Raji (cell line): Measurements from ENCODE around the gene BCO2.

ENCODE experiments used
- POLR2A ChIP-seq: IDR thresholded peaks from 2 replicates; pipeline ENCODE4 v1.6.1; 2011; ENCODE audit warnings: low read depth, low read length, control low read depth; ENCODE audit not compliant: insufficient read depth

The BCO2 gene

GRCh38 chr11:112253605-112254242 is 78.4 kb downstream of the BCO2 start:
- no peak for TF ChIP-seq POLR2A

- TF ChIP-seq POLR2A = no peak
Measured at GRCh38 chr11:112255067-112255720, 79.9 kb downstream of the BCO2 start.

DNA sequence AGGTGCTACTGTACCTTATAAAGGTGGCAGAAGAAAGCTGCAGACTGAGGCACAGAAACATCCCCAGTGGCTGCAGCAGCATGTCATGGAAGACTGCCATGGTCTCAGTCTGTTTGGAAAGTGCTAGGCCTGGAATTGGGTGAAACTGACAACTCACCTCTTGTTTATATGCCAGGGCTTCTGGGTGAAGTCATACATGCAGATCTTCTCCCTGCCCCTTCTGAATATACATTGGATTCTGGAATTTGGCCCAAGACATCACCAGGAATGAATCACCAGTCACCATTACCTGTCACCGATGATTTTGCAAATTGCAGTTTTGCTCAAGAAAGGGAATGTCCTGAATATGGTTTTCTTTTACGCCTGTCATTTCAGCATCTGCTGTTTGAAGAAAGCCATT is 85.2 kb downstream of the BCO2 start, which contains the start of gene PLET1:
PLET1 (minus strand) TSS at position 371 of the 400 bp plus-strand sequence; CDS start at position 100, 271 bp downstream.
- no peak for TF ChIP-seq POLR2A

DNA sequence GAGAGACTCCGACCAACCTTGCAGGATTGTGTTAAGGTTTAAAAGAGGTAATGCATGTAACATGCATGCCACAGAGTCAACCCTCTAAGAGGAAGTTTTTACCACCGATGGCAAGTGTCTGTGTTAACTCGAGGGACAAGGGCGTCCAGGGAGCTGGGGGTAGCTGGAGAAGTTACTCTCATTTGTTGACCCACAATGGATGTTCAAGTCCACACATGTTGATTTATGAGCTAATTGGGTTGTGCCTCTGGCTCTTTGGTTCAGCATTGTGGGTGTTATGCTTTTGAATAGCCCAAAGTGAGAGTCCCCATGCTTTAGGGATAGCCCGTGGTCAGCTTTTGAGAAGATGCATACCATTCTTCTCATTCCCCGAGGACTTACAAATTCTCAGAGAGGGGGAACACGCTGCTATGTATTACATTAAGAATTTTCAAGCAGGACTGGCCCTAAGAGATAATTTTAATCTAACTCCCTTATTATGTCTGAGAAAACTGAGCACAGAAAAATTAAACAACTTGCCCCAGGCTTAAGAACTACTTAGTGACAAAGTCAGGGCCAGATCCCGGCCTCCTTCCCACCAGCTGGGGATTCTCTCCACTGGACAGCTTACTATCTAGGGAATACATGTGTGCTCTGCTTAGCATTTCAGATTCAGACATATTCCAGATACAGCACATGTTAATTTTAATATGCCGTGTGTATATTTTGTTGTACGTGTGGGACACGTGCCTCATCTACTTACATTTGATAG is 90.5 kb downstream of the BCO2 start:
- TF ChIP-seq POLR2A = no peak

- TF ChIP-seq POLR2A = no peak
Measured at GRCh38 chr11:112266410-112266778, 91.1 kb downstream of the BCO2 start.

DNA sequence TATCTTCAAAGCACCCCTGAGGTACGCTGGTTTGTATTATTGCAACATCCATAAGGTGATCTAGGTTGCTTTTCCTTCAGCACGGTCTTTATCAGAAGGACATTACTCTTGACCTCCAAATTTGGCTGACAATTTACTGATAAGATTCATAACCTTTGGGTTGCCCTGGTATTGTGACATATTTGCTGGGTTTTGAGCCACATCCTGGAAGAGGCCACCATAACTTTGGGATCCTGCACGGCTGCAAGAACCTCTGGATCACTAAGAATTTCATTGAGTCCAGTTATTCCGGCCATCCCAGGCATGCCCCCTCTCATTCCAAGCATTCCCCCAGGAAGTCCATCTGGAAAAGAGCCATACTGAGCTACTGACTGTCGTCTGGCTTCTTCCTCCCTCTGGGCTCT is 91.9 kb downstream of the BCO2 start:
- TF ChIP-seq POLR2A = no peak

- no peak for TF ChIP-seq POLR2A
Measured at GRCh38 chr11:112268406-112268805, 93.1 kb downstream of the BCO2 start.
